Uterus (tissue), 2 donors: ENCODE results near the gene ICAM3.

Experiments used
- CTCF ChIP-seq, 4 experiments: fragments of 200-600 bp in 2 of 4; fragments of 450-650 bp in 2 of 4; sonication (generic) in 2 of 4; IDR thresholded peaks; one replicate each; pipeline ENCODE4 v1.5.1; 2016 to 2019; ENCODE audit warnings: antibody characterized with exemption in 4 of 4, mild to moderate bottlenecking in 2 of 4, moderate library complexity in 1 of 4
- POLR2A ChIP-seq, 2 donors: fragments of 450-650 bp; IDR thresholded peaks; one replicate each; pipeline ENCODE4 v1.6.1; 2016; ENCODE audit warnings: antibody characterized with exemption in 2 of 2, mild to moderate bottlenecking in 1 of 2, moderate library complexity in 1 of 2

DNA sequence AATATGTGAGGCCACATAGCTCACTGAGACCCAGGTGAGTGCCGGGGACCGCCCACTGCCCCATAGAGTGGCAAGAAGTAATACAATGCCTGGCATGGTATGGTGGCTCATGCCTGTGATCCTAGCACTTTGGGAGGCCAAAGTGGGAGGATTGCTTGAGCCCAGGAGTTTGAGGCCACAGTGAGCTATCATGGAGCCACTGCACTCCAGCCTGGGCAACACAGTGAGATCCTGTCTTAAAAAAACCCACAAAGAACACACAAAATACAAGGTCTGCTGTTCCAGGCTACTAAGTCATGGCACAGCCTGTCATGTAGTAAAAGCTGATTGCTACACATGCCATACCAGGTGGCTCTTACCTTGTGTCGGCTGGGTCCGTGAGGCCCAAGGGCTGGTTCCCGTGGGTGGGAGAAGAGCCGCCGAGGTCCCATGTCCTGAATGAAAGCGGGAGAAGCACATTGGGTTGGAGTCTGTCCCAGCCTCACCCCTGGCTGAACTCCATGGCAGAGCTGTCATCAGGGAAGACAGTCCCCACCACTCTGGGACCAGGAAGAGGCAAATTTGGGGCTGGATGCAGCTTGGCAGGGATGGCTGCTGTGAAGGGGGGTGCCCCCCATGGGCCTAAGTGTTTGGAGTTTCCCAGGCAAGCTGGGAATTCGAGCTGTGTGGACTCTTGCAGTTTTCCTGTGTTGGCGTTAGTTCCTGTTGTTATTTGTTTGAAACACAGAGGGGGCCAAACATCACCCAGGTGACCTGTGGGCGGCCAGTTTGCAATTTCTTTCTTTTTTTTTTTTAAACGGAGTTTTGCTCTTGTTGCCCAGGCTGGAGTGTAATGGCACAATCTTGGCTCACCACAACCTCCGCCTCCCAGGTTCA, 20.4 kb downstream of the ICAM3 start:
- TF ChIP-seq CTCF (IDR thresholded peaks at IDR 0.05): no peak
- TF ChIP-seq POLR2A (IDR thresholded peaks at IDR 0.05): no peak
